Measurements from ENCODE around the gene SMLR1. TPM values are rescaled to one million over a fixed set of nuclear protein-coding genes. Genes with fewer than 3 reads are reported as not detected.

The SMLR1 gene
- total and polyA plus RNA-seq, 2 experiments from 2014 or later, result not detected

GRCh38 chr6:130848945-130849344 is 21.7 kb downstream of the SMLR1 start (continued):
- no peak for TF ChIP-seq ETS1 (IDR thresholded peaks at IDR 0.05)
- no peak for TF ChIP-seq ZNF462 (CRISPR knock-in tag; IDR thresholded peaks at IDR 0.05)
- no peak for TF ChIP-seq CREB1 (CRISPR knock-in tag; IDR thresholded peaks at IDR 0.05; ENCODE audit: low read depth)

- Mint-ChIP-seq H3K36me3 (ENCODE audit: low read depth) (no peaks in the 10 kb centered on the region), H3K27ac (no peak overlapping the region; the same call in 1 of the 2 replicates), H3K9me3 (no peaks in the 10 kb centered on the region), H3K4me3 (no peak overlapping the region), H3K4me1 (peaks cover 34% of the 10 kb centered on the region), H3K27me3 (ENCODE audit: insufficient read depth, low read depth, poor library complexity) (no peaks in the 10 kb centered on the region)
- no peak overlapping the region for H2AFZ ChIP-seq
- H4K20me1 ChIP-seq (replicated peaks; ENCODE audit: insufficient read depth), result no peaks in the 10 kb centered on the region
- ATAC-seq (no peak), DNase-seq (ENCODE audit: low spot score) (no peak)
- no peak overlapping the region for H3K27ac ChIP-seq (ENCODE audit: low read depth)
- no peaks in the 10 kb centered on the region for H3K79me2 ChIP-seq (replicated peaks; ENCODE audit: insufficient read depth)
- H3K27me3 ChIP-seq (ENCODE audit: insufficient read depth), result no peaks in the 10 kb centered on the region
- no peaks in the 10 kb centered on the region for H3F3A ChIP-seq (replicated peaks; ENCODE audit: low read depth)
- H3K4me1 ChIP-seq (ENCODE audit: insufficient read depth), result peaks cover 19% of the 10 kb centered on the region
- no peaks in the 10 kb centered on the region; the same call in 1 of the 2 replicates for H3K9me2 ChIP-seq (ENCODE audit: insufficient read depth)
- no peaks in the 10 kb centered on the region for H3K36me3 ChIP-seq (ENCODE audit: insufficient read depth)
- H3K4me2 ChIP-seq, result no peak overlapping the region
- no peak overlapping the region for H3K4me3 ChIP-seq
- no peak for TF ChIP-seq REST (IDR thresholded peaks at IDR 0.05; ENCODE audit: unreplicated experiment)
- TF ChIP-seq ZNF114 (CRISPR knock-in tag; IDR thresholded peaks at IDR 0.05), result no peak
- TF ChIP-seq ZNF331 (CRISPR knock-in tag; IDR thresholded peaks at IDR 0.05; ENCODE audit: low read depth), result no peak
Observed at GRCh38 chr6:130849594-130849993, 22.4 kb downstream of the SMLR1 start.
